Germinal center (tissue), 1 donor: ENCODE measurements around the gene ATP2B3.

Source experiments
- DNase-seq: peaks from one replicate; pipeline ENCODE4 v3.0.0; 2012; ENCODE audit warnings: mixed read lengths, low spot score

Gene ATP2B3

GRCh38 chrX:153620576-153620975 lies 103.1 kb downstream of the ATP2B3 start:
- DNase-seq, result no peak

GRCh38 chrX:153621949-153622598 lies 104.6 kb downstream of the ATP2B3 start:
- DNase-seq, result no peak

- no peak for DNase-seq
Measured at GRCh38 chrX:153622661-153623309, 105.3 kb downstream of the ATP2B3 start.

GRCh38 chrX:153623310-153624029 lies 106.0 kb downstream of the ATP2B3 start:
- DNase-seq, result no peak

- no peak for DNase-seq
Measured at GRCh38 chrX:153624196-153625091, 107.0 kb downstream of the ATP2B3 start.

GRCh38 chrX:153625271-153626024 lies 108.0 kb downstream of the ATP2B3 start:
- DNase-seq, result no peak

- DNase-seq, result no peak
Measured at GRCh38 chrX:153626025-153626633, 108.7 kb downstream of the ATP2B3 start.

- no peak for DNase-seq
Measured at GRCh38 chrX:153626863-153627674, 109.6 kb downstream of the ATP2B3 start.

GRCh38 chrX:153627675-153628111 lies 110.3 kb downstream of the ATP2B3 start:
- no peak for DNase-seq

- DNase-seq, result no peak
Measured at GRCh38 chrX:153628129-153628528, 110.7 kb downstream of the ATP2B3 start.

- DNase-seq, result no peak
Measured at GRCh38 chrX:153628665-153629064, 111.2 kb downstream of the ATP2B3 start.

- DNase-seq, result no peak
Measured at GRCh38 chrX:153631346-153631745, 113.9 kb downstream of the ATP2B3 start.

GRCh38 chrX:153631907-153632594 lies 114.6 kb downstream of the ATP2B3 start:
- DNase-seq, result no peak
